Adipose tissue (tissue), 3 donors: ENCODE measurements around the gene AKAP6. TPM values are rescaled to one million over a fixed set of nuclear protein-coding genes. Genes with fewer than 3 reads are reported as not detected.
"Not testable (repeated sequence)": the region's sequence is repeated elsewhere in the genome, so short reads cannot be mapped to it uniquely, and the experiment has no call there.

ENCODE experiments used
- H3K27ac ChIP-seq: one replicate; pipeline ENCODE4 v1.5.1; 2013; ENCODE audit warnings: low read depth, low read length
- WGBS, 3 donors: extraction: QIAGEN DNeasy Blood & Tissue Kit; methylation state at CpG; one replicate each; pipeline ENCODE4 v1.1.7; 2013; 5-methylcytosine and 5-hydroxymethylcytosine counted together
- polyA plus RNA-seq, 3 donors: library from polyadenylated mRNA; stranded (reverse); fragments of 200-250 nt; gene quantifications; one replicate each; pipeline ENCODE4 v1.2.3, GENCODE V29; 2013
- donor health status: healthy with polysubstance abuse.
- donor health status: Bipolar disorder and iron deficiency.
- donor health status: healthy.

Gene AKAP6
- polyA plus RNA-seq, 3 donors = 0.27 to 1.9 (median 0.29) TPM

- no peak overlapping the region for H3K27ac ChIP-seq
- WGBS, 3 donors = 78 to 86% (median 78%) methylated on average over 3 of the region's 3 CpGs
Observed at GRCh38 chr14:32458720-32459119, 129.6 kb downstream of the AKAP6 start.

DNA sequence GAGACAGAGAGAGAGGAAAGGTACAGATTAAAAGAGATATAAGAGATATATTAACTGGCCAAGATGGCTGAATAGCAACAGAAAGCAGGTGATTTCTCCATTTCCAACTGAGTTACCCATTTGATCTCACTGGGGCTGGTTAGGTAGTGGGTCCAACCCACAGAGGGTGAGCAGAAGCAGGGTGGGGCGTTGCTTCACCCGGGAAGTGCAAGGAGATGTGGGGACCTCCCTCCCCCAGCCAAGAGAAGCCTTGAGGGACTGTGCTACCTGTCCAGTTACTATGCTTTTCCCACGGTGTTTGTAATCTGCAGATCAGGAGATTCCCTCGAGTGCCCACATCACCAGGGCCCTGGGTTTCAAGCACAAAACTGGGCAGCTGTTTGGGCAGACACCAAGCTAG, 131.2 kb downstream of the AKAP6 start:
- WGBS, 3 donors = 60 to 89% (median 83%) methylated on average over 4 of the region's 4 CpGs
- H3K27ac ChIP-seq = no peak overlapping the region

DNA sequence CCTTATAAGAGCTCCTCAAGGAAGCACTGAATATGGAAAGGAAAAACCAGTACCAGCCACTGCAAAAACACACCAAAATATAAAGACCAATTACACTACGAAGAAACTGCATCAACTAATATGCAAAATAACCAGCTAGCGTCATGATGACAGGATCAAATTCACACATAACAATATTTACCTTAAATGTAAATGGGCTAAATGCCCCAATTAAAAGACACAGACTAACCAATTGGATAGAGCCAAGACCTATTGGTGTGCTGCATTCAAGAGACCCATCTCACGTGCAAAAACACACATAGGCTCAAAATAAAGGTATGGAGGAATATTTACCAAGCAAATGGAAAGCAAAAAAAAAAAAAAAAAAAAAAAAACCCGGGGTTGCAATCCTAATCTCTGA, 133.5 kb downstream of the AKAP6 start:
- 75 to 92% (median 79%) methylated on average over 4 of the region's 4 CpGs for WGBS, 3 donors
- H3K27ac ChIP-seq = not testable (repeated sequence)

DNA sequence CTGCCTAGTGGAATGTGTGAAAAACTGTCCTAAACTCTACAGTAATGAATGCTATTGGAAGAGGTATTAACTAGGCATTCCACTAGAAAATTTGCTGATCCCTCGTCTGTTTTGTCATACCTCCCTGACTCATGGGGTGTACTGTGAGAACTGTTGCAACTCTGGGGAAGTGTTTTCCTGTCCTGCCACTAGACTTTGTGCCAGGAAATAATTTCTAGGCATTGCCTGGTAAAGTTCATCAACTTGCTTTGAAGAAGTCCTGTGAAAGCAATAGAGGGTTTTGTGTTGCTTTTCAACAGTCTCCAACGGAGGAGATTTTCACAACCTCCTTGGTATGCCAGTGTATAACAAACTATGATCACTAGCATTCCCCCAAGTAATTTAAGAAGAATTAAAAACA, 139.9 kb downstream of the AKAP6 start:
- H3K27ac ChIP-seq = no peak overlapping the region
- 7 to 18% (median 8%) methylated on average over 2 of the region's 2 CpGs for WGBS, 3 donors

- 17 to 25% (median 23%) methylated on average over 5 of the region's 5 CpGs for WGBS, 3 donors
- no peak overlapping the region for H3K27ac ChIP-seq
Observed at GRCh38 chr14:32469388-32470160, 140.5 kb downstream of the AKAP6 start.

DNA sequence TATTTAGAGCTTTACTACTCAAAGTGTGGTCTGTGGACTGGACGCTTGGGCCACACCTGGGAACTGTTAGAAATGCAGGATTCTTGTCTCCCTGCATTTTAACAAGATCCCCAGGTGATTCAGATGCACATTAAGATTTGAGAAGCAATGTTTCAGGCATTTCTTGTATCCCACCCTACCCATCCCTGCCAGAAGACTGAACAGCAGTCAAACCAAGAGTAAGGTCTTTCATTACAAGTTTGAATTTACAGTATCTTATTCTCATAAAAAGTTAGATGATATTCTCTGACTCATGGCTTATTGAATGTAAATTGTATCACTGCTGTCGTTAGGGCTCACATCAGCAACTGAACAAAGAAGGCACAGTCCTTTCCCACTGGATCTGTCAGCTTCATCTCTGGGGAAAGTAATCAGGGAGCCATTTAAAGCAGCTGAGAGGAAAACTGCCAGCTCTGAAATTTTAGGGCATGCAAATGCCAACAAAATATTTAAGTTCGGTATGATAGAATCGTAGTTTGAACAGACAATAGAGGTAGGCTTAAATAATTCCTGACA, 141.1 kb downstream of the AKAP6 start:
- 66 to 86% (median 72%) methylated on average over 4 of the region's 4 CpGs for WGBS, 3 donors

DNA sequence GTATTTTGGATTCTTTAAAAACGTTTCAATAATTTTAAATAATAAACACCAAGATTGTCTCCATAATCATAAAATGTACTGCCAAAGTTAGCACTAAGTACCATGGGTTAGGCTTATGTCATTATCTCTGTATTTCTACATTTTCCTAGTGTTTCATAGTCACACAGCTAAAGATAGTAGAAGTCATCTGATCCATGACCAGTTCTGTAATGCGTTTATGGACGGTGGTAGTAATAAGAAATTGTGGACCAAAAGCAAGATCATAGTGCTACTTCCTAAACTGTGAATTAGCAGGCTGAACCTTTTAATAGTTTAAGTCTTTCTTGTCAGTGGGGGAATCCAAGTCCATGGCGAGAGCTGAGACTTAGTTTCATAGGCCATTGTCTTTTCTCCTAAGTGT, 142.1 kb downstream of the AKAP6 start:
- H3K27ac ChIP-seq = no peak overlapping the region
- 80 to 85% (median 83%) methylated on average over 4 of the region's 4 CpGs for WGBS, 3 donors

More for the DNA sequence above, 141.1 kb downstream of the AKAP6 start:
- no peak overlapping the region for H3K27ac ChIP-seq

DNA sequence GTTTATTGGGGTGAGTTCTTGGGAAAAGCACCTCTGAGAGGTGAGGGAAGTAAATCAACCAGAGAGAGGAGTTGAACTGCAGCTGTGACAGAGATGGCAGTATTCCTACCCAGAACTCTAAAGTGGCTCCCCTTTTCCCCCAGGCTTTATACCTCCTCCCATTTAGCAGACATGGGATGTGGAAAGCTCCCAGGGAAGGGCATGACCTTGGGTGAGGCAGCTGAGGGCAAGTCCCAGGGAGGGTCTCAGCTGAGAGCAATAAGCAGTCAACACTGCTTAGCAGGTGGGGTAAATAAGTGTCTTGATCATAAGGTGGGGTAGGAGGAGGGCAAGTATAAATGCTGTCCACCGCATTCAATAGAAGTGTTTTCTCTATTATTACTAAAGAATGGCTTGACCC, 143.0 kb downstream of the AKAP6 start:
- H3K27ac ChIP-seq = no peak overlapping the region

DNA sequence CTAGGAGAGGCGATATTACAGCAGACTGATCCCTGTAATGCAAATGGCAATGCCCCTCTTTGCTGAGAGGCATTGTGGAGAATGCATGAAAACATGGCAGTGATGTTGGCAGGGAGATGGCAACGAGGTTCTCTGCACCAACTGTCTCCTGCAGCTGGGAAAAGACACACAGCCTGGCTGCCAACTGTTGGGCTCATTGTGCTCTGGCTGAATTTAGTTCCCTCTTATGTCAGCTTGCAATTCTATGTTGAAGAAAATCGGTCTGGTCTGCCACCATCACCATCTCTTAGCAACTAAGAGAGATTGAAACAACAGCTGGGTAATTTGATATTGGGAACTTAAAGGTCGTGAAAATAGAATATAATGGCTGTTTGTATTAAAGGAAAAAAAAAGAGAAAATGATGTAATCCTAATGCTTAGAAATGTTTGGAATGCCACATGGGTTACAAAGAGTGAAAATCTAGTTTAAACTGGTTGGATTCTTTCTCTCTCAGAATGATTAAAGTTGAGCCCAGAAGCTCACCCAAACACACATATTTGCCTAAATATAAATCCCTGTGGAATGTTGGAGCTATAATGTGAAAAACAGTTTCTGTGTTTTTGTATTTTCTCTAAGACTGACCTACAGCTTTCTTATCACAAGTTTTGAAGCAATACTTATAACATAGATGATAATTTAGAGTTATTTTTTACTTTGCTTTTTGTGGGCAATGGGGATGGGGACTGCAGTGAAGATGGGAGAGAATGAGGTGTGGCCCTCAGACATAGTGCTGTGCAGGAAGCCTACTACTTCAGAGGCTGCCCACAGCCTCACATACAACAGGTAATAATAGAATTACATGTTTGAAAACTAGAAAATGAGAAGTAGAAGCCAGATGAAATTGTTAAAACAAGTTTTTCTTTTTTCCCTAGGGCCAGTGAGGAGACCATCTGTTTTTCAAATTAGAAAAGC, 143.7 kb downstream of the AKAP6 start:
- H3K27ac ChIP-seq = no peak overlapping the region
- WGBS, 3 donors = 41 to 53% (median 46%) methylated on average over 4 of the region's 4 CpGs

More for the DNA sequence above, 143.0 kb downstream of the AKAP6 start:
- 87 to 98% (median 97%) methylated on average over 1 of the region's 1 CpG for WGBS, 3 donors

GRCh38 chr14:32473464-32473855, 144.4 kb downstream of the AKAP6 start:
- 46 to 67% (median 54%) methylated on average over 3 of the region's 3 CpGs for WGBS, 3 donors
- no peak overlapping the region for H3K27ac ChIP-seq

DNA sequence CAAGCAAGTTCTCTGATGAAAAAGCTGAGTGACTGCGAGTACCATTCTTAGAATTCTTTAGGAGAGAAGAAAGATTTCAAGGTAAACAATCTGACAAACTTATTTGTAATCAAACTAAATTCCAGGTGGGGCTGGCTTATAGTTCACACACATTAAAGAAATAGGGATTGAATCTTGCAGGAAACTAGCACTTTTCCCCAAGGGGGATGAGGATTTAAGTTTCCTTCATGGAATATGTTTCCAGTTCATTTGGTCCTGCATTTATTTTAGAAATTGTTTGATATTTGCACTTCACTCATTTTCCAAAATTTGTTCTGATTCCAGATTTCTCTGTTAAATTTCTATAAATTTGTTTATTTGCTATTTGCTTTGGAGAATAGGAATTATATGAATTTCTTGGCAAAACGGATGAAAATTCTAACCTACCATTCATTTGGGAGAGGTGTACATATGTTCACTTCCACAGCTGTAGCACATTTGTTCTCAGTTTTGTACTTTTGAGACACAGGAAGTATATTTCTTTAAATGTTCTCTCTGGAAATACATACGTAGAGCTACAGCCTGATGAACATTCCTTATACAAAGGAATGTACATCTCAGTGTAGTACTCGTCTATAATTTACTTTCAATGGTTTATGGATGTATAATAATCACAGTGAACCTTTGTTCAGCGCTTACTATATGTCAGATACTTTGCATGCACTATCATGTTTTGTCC, 145.5 kb downstream of the AKAP6 start:
- WGBS, 3 donors = 76 to 79% (median 77%) methylated on average over 5 of the region's 5 CpGs
- H3K27ac ChIP-seq = no peak overlapping the region

DNA sequence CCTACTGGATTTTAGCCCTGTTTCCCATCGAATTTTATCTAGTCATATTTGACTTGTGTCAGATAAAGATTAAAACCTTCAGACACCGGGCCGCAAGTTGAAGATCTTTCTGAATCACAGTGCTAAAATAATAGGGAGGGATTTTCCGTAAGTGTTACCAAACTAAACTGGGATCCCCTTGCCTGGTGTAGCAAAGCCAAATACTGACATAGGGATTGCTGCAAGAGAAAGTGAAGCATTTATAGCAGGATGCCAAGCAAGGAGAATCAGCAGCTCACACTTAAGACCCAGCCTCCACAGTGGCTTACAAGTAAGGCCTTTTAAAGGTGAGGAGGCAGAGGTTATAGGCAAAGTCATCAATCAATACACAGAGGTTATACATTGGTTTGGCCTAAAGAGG, 147.4 kb downstream of the AKAP6 start:
- 64 to 70% (median 69%) methylated on average over 4 of the region's 4 CpGs for WGBS, 3 donors
- H3K27ac ChIP-seq = no peak overlapping the region

- WGBS, 3 donors = 84 to 95% (median 92%) methylated on average over 3 of the region's 3 CpGs
- H3K27ac ChIP-seq = no peak overlapping the region
Observed at GRCh38 chr14:32477396-32477795, 148.3 kb downstream of the AKAP6 start.

DNA sequence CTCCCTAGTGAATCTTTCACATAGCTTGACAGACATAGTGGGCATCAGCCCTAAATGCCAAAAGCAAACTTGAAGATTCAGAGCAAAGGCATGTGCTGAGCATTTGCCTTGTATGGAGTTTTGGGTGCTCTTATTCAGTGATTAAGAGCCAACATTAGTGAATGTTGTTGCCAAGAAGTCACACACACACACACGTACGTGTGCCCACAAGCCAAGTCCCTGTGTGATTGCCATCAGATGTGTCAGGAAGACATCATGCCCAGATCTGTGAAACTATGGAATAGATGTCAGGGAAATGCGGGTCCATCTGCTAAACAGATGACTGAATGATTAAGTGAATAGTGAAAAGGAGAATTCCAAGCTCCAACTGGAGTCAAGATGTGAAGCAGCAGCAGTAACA, 149.0 kb downstream of the AKAP6 start:
- WGBS, 3 donors = 78 to 88% (median 84%) methylated on average over 3 of the region's 3 CpGs
- no peak overlapping the region for H3K27ac ChIP-seq

- WGBS, 3 donors = 84 to 88% (median 87%) methylated on average over 1 of the region's 1 CpG
- no peak overlapping the region for H3K27ac ChIP-seq
Observed at GRCh38 chr14:32480337-32480736, 151.2 kb downstream of the AKAP6 start.

DNA sequence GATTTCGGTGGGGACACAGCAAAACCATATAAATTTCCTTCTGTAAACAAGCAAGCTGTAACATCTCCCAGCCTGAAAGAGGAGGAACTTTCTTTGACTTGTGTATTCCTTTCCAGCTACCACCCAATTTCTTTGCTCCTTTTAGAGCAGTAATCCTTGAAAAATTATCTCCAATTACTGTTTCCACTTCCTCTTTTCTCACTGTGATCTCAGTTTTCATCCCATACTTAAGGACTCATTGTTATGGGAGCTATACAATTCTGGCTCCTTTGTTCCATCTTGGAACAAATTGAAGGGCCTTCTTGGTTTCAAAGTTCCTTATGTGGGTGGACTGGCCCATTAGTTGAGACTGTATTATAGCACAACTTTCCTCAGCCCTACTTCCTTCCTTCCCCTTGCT, 152.6 kb downstream of the AKAP6 start:
- 29 to 56% (median 52%) methylated on average over 1 of the region's 1 CpG for WGBS, 3 donors

GRCh38 chr14:32491416-32492016, 162.4 kb downstream of the AKAP6 start:
- WGBS, 3 donors = 85 to 89% (median 88%) methylated on average over 3 of the region's 3 CpGs
- H3K27ac ChIP-seq = no peak overlapping the region

More for the DNA sequence above, 152.6 kb downstream of the AKAP6 start:
- H3K27ac ChIP-seq = no peak overlapping the region

DNA sequence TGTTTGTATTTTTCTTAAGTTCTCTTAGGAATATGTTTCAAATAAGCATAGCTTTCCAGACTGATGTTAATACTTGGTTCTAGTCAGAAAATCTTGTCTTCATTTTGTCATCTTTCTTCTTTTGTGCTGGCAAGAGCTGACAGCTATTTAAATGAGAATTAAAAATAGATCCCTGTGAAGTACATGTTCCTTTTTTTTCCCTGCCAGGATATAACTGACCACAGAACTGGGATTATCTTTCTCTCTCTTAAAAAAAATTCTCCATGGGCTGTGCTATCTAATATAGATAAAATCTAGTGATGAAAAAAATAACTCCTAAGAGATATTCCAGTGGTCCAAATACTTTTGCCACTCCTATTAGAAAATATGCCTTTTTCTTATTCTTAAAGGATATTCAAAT, 163.4 kb downstream of the AKAP6 start:
- no peak overlapping the region for H3K27ac ChIP-seq
